Activated naive CD8-positive, alpha-beta T cell treated with anti-CD3 and anti-CD28 coated beads for 36 hours (primary cell): ENCODE measurements around the gene C1QTNF5. TPM values are rescaled to one million over a fixed set of nuclear protein-coding genes. Genes with fewer than 3 reads are reported as not detected.

Experiments used
- DNase-seq: peaks from one replicate; pipeline ENCODE4 v3.0.0; 2021
- H3K27ac Mint-ChIP-seq: one replicate; pipeline ENCODE4 v1.8.0; 2022; ENCODE audit warnings: mild to moderate bottlenecking, moderate library complexity, mixed read lengths
- H3K27me3 Mint-ChIP-seq: one replicate; pipeline ENCODE4 v1.8.0; 2022; ENCODE audit warnings: mild to moderate bottlenecking, mixed read lengths
- H3K36me3 Mint-ChIP-seq: one replicate; pipeline ENCODE4 v1.8.0; 2021; ENCODE audit warnings: mild to moderate bottlenecking, mixed read lengths
- H3K4me1 Mint-ChIP-seq: one replicate; pipeline ENCODE4 v1.8.0; 2021; ENCODE audit warnings: mixed read lengths
- H3K4me3 Mint-ChIP-seq: one replicate; pipeline ENCODE4 v1.8.0; 2022; ENCODE audit warnings: mild to moderate bottlenecking, moderate library complexity, mixed read lengths
- H3K9me3 Mint-ChIP-seq: one replicate; pipeline ENCODE4 v1.8.0; 2022; ENCODE audit warnings: mixed read lengths
- total RNA-seq, 2 experiments: library from RNA; stranded (reverse); gene quantifications; one replicate each; pipeline ENCODE4 v1.2.3, GENCODE V29; 2021

Gene C1QTNF5
- total RNA-seq, 2 experiments from 2014 or later = not detected

GRCh38 chr11:119352857-119353260 lies 12.2 kb upstream of the C1QTNF5 start:
- Mint-ChIP-seq H3K27me3 (peaks cover 45% of the 10 kb centered on the region), H3K27ac (no peak overlapping the region), H3K36me3 (no peaks in the 10 kb centered on the region), H3K4me1 (peaks cover 6% of the 10 kb centered on the region), H3K4me3 (no peak overlapping the region), H3K9me3 (no peaks in the 10 kb centered on the region)
- DNase-seq = no peak

DNA sequence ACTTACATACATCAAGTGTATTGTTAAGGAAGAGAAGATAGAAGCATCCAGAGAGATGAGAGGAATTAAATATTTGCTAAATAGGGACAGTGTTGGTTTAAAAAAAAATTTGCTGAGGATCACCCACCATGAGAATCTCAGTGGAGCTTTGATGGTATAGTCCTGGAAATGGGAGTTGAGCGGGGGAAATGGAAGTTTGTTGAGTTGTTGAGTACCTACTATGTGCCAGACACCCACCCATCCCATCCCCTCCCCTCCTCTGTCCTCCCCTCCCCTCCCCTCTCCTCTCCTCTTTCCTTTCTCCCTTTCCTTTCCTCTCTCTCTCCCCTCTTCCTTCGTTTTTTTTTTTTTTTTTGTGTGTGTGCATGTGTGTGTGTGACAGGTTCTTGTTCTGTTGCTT lies 10.5 kb upstream of the C1QTNF5 start:
- no peak overlapping the region for H3K4me3 Mint-ChIP-seq
- no peak overlapping the region for H3K27ac Mint-ChIP-seq
- H3K4me1 Mint-ChIP-seq = peaks cover 3% of the 10 kb centered on the region
- DNase-seq = no peak
- H3K9me3 Mint-ChIP-seq = no peaks in the 10 kb centered on the region
- peaks cover 35% of the 10 kb centered on the region for H3K27me3 Mint-ChIP-seq
- no peaks in the 10 kb centered on the region for H3K36me3 Mint-ChIP-seq

- no peak for DNase-seq
- no peaks in the 10 kb centered on the region for H3K36me3 Mint-ChIP-seq
- H3K27ac Mint-ChIP-seq = no peak overlapping the region
- no peak overlapping the region for H3K4me3 Mint-ChIP-seq
- H3K27me3 Mint-ChIP-seq = peaks cover 27% of the 10 kb centered on the region
- peaks cover 3% of the 10 kb centered on the region for H3K4me1 Mint-ChIP-seq
- no peaks in the 10 kb centered on the region for H3K9me3 Mint-ChIP-seq
These were observed 9.6 kb upstream of the C1QTNF5 start for GRCh38 chr11:119350302-119350701.

DNA sequence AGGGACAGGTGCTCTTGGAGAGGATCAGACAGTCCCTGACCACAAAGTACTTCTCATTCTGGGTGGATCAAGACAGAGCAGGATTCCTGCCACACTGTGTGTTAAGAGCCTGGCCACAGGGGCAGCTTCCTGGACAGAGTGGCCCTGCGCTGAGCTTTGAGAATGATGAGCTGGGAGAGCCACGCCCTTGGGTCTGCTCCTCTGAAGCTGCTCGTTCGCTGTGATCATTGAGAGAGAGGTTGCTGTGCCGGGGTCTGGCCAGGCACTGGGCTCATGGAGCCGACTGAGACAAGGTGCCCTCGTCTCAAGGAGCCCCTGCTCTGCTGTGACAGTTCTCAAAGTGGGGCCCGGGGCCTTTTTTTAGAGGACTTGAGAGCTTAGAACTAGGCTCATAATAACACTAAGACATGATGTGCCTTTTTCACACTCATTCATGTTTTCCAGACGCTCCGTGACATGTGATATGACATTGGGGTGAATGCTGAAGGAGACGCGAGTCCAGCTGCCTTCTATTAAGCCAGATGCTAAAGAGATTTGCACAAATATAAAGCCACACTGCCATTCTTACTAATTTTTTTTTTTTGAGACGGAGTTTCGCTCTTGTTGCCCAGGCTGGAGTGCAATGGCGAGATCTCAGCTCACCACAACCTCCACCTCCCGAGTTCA lies 7.4 kb upstream of the C1QTNF5 start:
- H3K4me1 Mint-ChIP-seq = peaks cover 3% of the 10 kb centered on the region
- DNase-seq = no peak
- no peak overlapping the region for H3K4me3 Mint-ChIP-seq
- H3K9me3 Mint-ChIP-seq = no peaks in the 10 kb centered on the region
- H3K27me3 Mint-ChIP-seq = peaks cover 19% of the 10 kb centered on the region
- no peak overlapping the region for H3K27ac Mint-ChIP-seq
- no peaks in the 10 kb centered on the region for H3K36me3 Mint-ChIP-seq

DNA sequence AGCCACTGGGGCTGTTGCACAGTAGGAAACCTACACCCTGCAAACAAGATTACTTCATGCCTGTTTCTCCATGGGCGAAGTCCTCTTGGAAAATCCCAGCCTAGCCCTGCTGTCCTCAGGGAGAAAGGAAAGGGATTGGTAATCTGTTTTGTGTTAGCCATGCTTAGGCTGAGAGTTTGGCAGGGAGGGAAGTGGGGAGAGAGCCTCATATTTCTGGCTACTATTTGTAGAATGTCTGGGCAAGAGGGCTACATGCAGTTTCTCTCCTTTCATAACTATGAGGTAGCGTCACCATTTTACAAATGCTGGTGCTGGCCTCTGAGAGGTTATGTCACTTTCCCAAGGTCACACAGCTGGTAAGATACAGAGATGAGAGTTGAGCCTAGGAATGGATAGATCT lies 6.6 kb upstream of the C1QTNF5 start:
- peaks cover 21% of the 10 kb centered on the region for H3K27me3 Mint-ChIP-seq
- no peaks in the 10 kb centered on the region for H3K9me3 Mint-ChIP-seq
- no peak for DNase-seq
- no peak overlapping the region for H3K4me3 Mint-ChIP-seq
- H3K36me3 Mint-ChIP-seq = no peaks in the 10 kb centered on the region
- no peak overlapping the region for H3K27ac Mint-ChIP-seq
- H3K4me1 Mint-ChIP-seq = peaks cover 3% of the 10 kb centered on the region

DNA sequence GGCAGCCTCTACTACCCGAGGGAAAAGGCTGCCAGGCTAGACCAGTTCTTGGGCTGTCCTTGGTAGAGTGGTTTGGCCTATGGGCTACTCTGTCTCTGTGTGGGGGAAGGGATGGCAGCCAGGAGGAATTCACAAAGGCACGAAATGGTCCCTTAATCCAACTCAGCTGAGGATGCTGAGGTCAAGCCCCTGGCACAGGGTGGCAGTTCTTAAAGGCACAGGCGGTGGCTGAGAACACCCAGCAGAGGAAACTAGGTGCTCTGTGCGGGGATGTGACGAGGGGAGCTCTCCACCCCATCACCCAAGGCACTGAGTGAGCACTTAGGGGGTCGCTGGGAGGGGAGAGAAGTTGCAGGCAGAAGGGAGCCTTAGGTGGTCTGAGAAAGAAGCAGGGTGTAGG lies 5.9 kb upstream of the C1QTNF5 start, which contains the start of gene MFRP:
Gene MFRP (minus strand): TSS at position 101 of the 400 bp plus-strand sequence. CDS start 192 bp downstream, outside the sequence.
- peaks cover 3% of the 10 kb centered on the region for H3K4me1 Mint-ChIP-seq
- no peaks in the 10 kb centered on the region for H3K9me3 Mint-ChIP-seq
- H3K27ac Mint-ChIP-seq = no peak within 1 kb of the TSS
- no peak for DNase-seq
- no peaks in the 10 kb centered on the region for H3K36me3 Mint-ChIP-seq
- no peak within 1 kb of the TSS for H3K4me3 Mint-ChIP-seq
- H3K27me3 Mint-ChIP-seq = peaks cover 20% of the 10 kb centered on the region

GRCh38 chr11:119345685-119346084 lies 5.0 kb upstream of the C1QTNF5 start:
- H3K9me3 Mint-ChIP-seq = no peaks in the 10 kb centered on the region
- DNase-seq = no peak
- H3K27me3 Mint-ChIP-seq = peaks cover 21% of the 10 kb centered on the region
- H3K4me3 Mint-ChIP-seq = no peak overlapping the region
- H3K4me1 Mint-ChIP-seq = peaks cover 7% of the 10 kb centered on the region
- H3K27ac Mint-ChIP-seq = no peak overlapping the region
- H3K36me3 Mint-ChIP-seq = no peaks in the 10 kb centered on the region

- no peak for DNase-seq
- H3K9me3 Mint-ChIP-seq = no peaks in the 10 kb centered on the region
- H3K27ac Mint-ChIP-seq = no peak overlapping the region
- no peaks in the 10 kb centered on the region for H3K36me3 Mint-ChIP-seq
- H3K27me3 Mint-ChIP-seq = peaks cover 24% of the 10 kb centered on the region
- no peak overlapping the region for H3K4me3 Mint-ChIP-seq
- peaks cover 4% of the 10 kb centered on the region for H3K4me1 Mint-ChIP-seq
These were observed 3.8 kb upstream of the C1QTNF5 start for GRCh38 chr11:119344291-119345010.

GRCh38 chr11:119343726-119344125 lies 3.0 kb upstream of the C1QTNF5 start:
- H3K4me3 Mint-ChIP-seq = no peak overlapping the region
- peaks cover 6% of the 10 kb centered on the region for H3K4me1 Mint-ChIP-seq
- H3K27me3 Mint-ChIP-seq = peaks cover 32% of the 10 kb centered on the region
- H3K27ac Mint-ChIP-seq = no peak overlapping the region
- H3K36me3 Mint-ChIP-seq = peaks cover 3% of the 10 kb centered on the region
- no peaks in the 10 kb centered on the region for H3K9me3 Mint-ChIP-seq
- DNase-seq = no peak

DNA sequence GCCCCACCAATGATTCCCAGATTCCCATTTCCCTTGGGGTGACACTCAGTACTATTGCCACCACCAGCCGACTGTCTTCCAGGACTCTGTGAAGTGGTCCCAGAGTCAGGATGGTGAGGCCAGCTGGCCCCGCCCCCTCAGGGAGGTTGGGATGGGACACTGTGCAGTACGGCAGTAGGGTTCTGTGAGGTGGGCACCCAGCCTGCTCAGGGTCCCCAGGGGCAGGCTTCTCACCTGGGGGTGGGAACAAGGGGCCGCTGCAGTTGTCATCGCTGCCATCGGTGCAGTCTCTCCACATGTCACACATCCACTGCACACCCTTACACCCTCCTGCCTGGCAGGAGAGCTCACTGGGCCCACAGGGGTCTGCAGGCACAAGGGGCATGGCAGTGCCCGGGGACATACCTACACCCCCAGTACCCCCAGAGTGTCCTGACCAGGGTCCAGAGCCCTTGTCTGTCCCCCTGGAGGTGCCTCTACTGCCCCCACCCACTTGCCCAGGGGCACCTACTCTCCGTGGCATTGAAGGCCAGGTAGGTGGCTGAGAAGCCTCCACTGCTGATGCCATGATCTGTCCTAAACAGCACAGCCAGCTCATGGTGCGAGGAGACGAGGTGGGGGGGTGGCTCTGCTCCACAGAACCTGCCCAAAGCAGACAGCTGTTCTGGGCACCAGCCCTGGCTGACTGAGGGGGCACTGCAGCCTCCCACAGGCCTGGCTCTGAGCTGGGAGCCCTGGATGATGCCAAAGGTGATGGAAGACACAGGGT lies 1.9 kb upstream of the C1QTNF5 start:
- H3K9me3 Mint-ChIP-seq = no peaks in the 10 kb centered on the region
- peaks cover 37% of the 10 kb centered on the region for H3K27me3 Mint-ChIP-seq
- H3K36me3 Mint-ChIP-seq = peaks cover 7% of the 10 kb centered on the region
- H3K27ac Mint-ChIP-seq = no peak overlapping the region
- DNase-seq = no peak
- H3K4me1 Mint-ChIP-seq = peaks cover 12% of the 10 kb centered on the region
- H3K4me3 Mint-ChIP-seq = no peak overlapping the region

DNA sequence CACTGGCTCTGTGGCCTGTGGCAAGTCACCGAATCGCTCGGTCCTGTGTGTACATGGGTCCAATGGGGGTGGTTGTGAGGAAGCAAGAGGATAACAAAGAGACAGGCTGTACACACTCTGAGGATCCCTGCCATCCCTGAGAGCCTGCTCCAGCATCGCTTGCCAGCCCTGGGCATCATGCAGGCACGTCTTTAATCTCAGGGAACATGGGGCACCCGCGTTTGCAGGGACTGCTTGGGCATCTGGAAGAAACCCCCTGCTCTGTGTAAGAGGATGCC lies 1.3 kb upstream of the C1QTNF5 start:
- Mint-ChIP-seq H3K4me1 (peaks cover 12% of the 10 kb centered on the region), H3K36me3 (peaks cover 7% of the 10 kb centered on the region), H3K4me3 (no peak overlapping the region), H3K27ac (no peak overlapping the region), H3K27me3 (peaks cover 37% of the 10 kb centered on the region), H3K9me3 (no peaks in the 10 kb centered on the region)
- no peak for DNase-seq

GRCh38 chr11:119341222-119342022 lies 739 bp upstream of the C1QTNF5 start:
- Mint-ChIP-seq H3K4me1 (peaks cover 14% of the 10 kb centered on the region), H3K4me3 (no peak overlapping the region), H3K27ac (no peak overlapping the region), H3K27me3 (peaks cover 37% of the 10 kb centered on the region), H3K36me3 (peaks cover 8% of the 10 kb centered on the region), H3K9me3 (no peaks in the 10 kb centered on the region)
- no peak for DNase-seq

- Mint-ChIP-seq H3K27ac (no peak overlapping the region), H3K27me3 (peaks cover 37% of the 10 kb centered on the region), H3K36me3 (peaks cover 10% of the 10 kb centered on the region), H3K4me1 (peaks cover 28% of the 10 kb centered on the region), H3K4me3 (no peak overlapping the region), H3K9me3 (no peaks in the 10 kb centered on the region)
- DNase-seq = peak; percentile 58
These were observed 921 bp downstream of the C1QTNF5 start for GRCh38 chr11:119339589-119340334.

GRCh38 chr11:119338965-119339588 lies 1.6 kb downstream of the C1QTNF5 start:
- H3K27me3 Mint-ChIP-seq = peaks cover 37% of the 10 kb centered on the region
- H3K4me1 Mint-ChIP-seq = peaks cover 28% of the 10 kb centered on the region
- no peak overlapping the region for H3K27ac Mint-ChIP-seq
- DNase-seq = no peak
- no peak overlapping the region for H3K4me3 Mint-ChIP-seq
- H3K9me3 Mint-ChIP-seq = no peaks in the 10 kb centered on the region
- peaks cover 12% of the 10 kb centered on the region for H3K36me3 Mint-ChIP-seq
